Measurements from ENCODE around the gene FAM234B. TPM values are rescaled to one million over a fixed set of nuclear protein-coding genes. Genes with fewer than 3 reads are reported as not detected.

FAM234B gene
- total and polyA plus RNA-seq, 2 donors (not counting 1 experiment from before 2014, with no cell fraction given): 2.6 to 8.2 TPM

DNA sequence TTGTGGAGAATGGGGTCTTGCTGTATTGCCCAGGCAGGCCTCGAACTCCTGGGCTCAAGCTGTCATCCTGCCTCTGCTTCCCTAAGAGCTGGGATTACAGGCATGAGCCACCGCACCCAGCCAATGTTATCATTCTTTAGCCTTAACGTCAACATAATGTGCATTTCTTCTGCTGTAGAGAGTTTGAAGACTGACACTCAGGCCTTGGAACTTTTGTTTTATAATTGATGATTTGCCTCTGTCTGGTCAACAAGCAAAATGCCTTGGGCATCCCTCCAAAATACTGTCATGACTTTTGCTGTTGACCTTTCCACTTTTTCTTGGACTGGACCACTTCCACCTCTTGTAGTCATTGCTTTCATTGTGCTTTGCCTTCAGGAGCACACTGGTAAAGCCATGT is 29.0 kb downstream of the FAM234B start:
- H3K9me3 Mint-ChIP-seq (ENCODE audit: insufficient read depth): no peaks in the 10 kb centered on the region
- TF ChIP-seq, protein P1, sequence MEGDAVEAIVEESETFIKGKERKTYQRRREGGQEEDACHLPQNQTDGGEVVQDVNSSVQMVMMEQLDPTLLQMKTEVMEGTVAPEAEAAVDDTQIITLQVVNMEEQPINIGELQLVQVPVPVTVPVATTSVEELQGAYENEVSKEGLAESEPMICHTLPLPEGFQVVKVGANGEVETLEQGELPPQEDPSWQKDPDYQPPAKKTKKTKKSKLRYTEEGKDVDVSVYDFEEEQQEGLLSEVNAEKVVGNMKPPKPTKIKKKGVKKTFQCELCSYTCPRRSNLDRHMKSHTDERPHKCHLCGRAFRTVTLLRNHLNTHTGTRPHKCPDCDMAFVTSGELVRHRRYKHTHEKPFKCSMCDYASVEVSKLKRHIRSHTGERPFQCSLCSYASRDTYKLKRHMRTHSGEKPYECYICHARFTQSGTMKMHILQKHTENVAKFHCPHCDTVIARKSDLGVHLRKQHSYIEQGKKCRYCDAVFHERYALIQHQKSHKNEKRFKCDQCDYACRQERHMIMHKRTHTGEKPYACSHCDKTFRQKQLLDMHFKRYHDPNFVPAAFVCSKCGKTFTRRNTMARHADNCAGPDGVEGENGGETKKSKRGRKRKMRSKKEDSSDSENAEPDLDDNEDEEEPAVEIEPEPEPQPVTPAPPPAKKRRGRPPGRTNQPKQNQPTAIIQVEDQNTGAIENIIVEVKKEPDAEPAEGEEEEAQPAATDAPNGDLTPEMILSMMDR (IDR thresholded peaks at IDR 0.05): no peak
- TF ChIP-seq EZH2 (IDR thresholded peaks at IDR 0.05; ENCODE audit: borderline replicate concordance, insufficient read depth, low read depth, low read length, poor library complexity, severe bottlenecking): no peak
- Histone ChIP-seq H3K79me2 (ENCODE audit: control insufficient read depth, insufficient read depth, low read length) (no peaks in the 10 kb centered on the region), H3K4me3 (ENCODE audit: control extremely low read depth in 1 of 5, extremely low read depth in 1 of 5, insufficient read depth in 1 of 5, low read depth in 2 of 5, low read length in 4 of 5) (no peak overlapping the region), H4K20me1 (ENCODE audit: control insufficient read depth, insufficient read depth, low read length, poor library complexity, severe bottlenecking) (no peaks in the 10 kb centered on the region), H3K4me1 (ENCODE audit: control insufficient read depth in 2 of 2, insufficient read depth in 2 of 2, low read length in 2 of 2) (no peaks in the 10 kb centered on the region), H3K4me2 (replicated peaks; ENCODE audit: low read depth, low read length, poor library complexity, severe bottlenecking) (no peak overlapping the region), H3K36me3 (replicated peaks in 1 of 2; ENCODE audit: control extremely low read depth in 1 of 2, control insufficient read depth in 1 of 2, extremely low read depth in 1 of 2, insufficient read depth in 2 of 2, low read length in 1 of 2) (peaks cover 5 to 15% of the 10 kb centered on the region in 2 experiments), H3K27ac (ENCODE audit: low read length in 2 of 2) (no peak overlapping the region), H3K9me3 (ENCODE audit: control extremely low read depth in 1 of 3, control insufficient read depth in 2 of 3, insufficient read depth in 1 of 3, low read length in 2 of 3) (no peaks in the 10 kb centered on the region), H3K9ac (ENCODE audit: low read length) (no peak overlapping the region), H2AFZ (ENCODE audit: insufficient read depth, low read depth, low read length, poor library complexity, severe bottlenecking) (no peak overlapping the region), H3K27me3 (replicated peaks in 1 of 4; ENCODE audit: control extremely low read depth in 1 of 4, control insufficient read depth in 3 of 4, insufficient read depth in 4 of 4, low read length in 3 of 4) (no peaks in the 10 kb centered on the region)
- no peak for ATAC-seq (ENCODE audit: low read depth)
- intact Hi-C loops (cut with micrococcal nuclease): no loop called here
- WGBS (ENCODE audit: insufficient coverage): 71% methylated on average over 1 of the region's 3 CpGs
- H3K27ac Mint-ChIP-seq: no peak overlapping the region
- CTCF ChIA-PET: interaction anchor here (0.8 kb wide), 1 partner anchor 139 kb away, joined by 3 read pairs; no protein-coding TSS in a partner anchor
- H3K4me3 Mint-ChIP-seq: no peak overlapping the region
- no peak for DNase-seq
- H3K27me3 Mint-ChIP-seq: no peaks in the 10 kb centered on the region
- POLR2A ChIA-PET: no interaction called here
- no peaks in the 10 kb centered on the region for H3K4me1 Mint-ChIP-seq

DNA sequence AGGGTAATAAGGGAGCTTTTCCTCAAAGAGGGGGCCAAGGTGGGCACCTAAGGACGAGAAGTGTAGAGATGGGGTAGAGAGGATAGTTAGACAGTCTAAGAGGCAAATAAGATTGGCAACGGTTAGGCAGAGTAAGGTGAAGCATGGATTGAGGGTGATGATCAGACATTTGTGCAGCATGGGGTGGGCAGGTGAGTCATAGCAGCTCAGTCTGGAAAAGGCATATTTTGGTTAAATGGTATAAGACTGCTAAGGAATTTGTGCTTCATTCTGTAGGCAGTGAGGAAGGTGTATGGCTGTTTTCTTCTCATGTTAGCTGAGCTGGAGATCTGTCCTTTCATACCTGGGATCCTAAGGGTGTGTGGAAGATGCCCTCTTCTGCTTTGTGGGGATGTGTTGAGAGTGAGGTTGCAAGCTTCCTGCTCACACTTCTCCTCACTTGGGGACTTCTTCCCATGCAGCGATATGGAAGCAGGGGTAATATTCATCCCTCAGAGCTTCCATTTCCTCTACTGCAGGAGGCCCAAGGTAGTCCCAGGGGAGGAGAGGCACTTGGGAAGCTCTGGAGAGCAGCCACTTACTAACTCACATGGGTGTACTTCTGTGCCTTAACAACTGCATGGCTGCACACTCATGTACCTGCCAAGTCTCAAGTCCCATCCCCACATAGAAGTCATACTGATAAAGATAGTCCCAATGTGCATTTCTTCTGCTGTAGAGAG is 30.4 kb downstream of the FAM234B start:
- Histone ChIP-seq H3K36me3 (replicated peaks in 1 of 2; ENCODE audit: control extremely low read depth in 1 of 2, control insufficient read depth in 1 of 2, extremely low read depth in 1 of 2, insufficient read depth in 2 of 2, low read length in 1 of 2) (peaks cover 4 to 10% of the 10 kb centered on the region in 2 experiments), H3K4me3 (ENCODE audit: control extremely low read depth in 1 of 5, extremely low read depth in 1 of 5, insufficient read depth in 1 of 5, low read depth in 2 of 5, low read length in 4 of 5) (no peak overlapping the region), H3K79me2 (ENCODE audit: control insufficient read depth, insufficient read depth, low read length) (no peaks in the 10 kb centered on the region), H3K27me3 (replicated peaks in 1 of 4; ENCODE audit: control extremely low read depth in 1 of 4, control insufficient read depth in 3 of 4, insufficient read depth in 4 of 4, low read length in 3 of 4) (no peaks in the 10 kb centered on the region), H3K9me3 (ENCODE audit: control extremely low read depth in 1 of 3, control insufficient read depth in 2 of 3, insufficient read depth in 1 of 3, low read length in 2 of 3) (no peaks in the 10 kb centered on the region), H2AFZ (ENCODE audit: insufficient read depth, low read depth, low read length, poor library complexity, severe bottlenecking) (no peak overlapping the region), H3K4me2 (replicated peaks; ENCODE audit: low read depth, low read length, poor library complexity, severe bottlenecking) (no peak overlapping the region), H3K4me1 (ENCODE audit: control insufficient read depth in 2 of 2, insufficient read depth in 2 of 2, low read length in 2 of 2) (no peaks in the 10 kb centered on the region), H3K9ac (ENCODE audit: low read length) (no peak overlapping the region), H3K27ac (ENCODE audit: low read length in 2 of 2) (no peak overlapping the region), H4K20me1 (ENCODE audit: control insufficient read depth, insufficient read depth, low read length, poor library complexity, severe bottlenecking) (no peaks in the 10 kb centered on the region)
- Mint-ChIP-seq H3K9me3 (ENCODE audit: insufficient read depth) (no peaks in the 10 kb centered on the region), H3K27ac (no peak overlapping the region), H3K27me3 (no peaks in the 10 kb centered on the region), H3K4me3 (no peak overlapping the region), H3K4me1 (no peaks in the 10 kb centered on the region)
- intact Hi-C loops (cut with micrococcal nuclease): no loop called here
- no peak for DNase-seq
- no peak for ATAC-seq (ENCODE audit: low read depth)
- TF ChIP-seq, protein P1 (IDR thresholded peaks at IDR 0.05): no peak
- no peak for TF ChIP-seq EZH2 (IDR thresholded peaks at IDR 0.05; ENCODE audit: borderline replicate concordance, insufficient read depth, low read depth, low read length, poor library complexity, severe bottlenecking)
- ChIA-PET CTCF (no interaction called here), POLR2A (no interaction called here)
- 95% methylated on average over 3 of the region's 3 CpGs for WGBS (ENCODE audit: insufficient coverage)
